ENCODE data around the gene SEC11A.
"Not testable (repeated sequence)": the region's sequence is repeated elsewhere in the genome, so short reads cannot be mapped to it uniquely, and the experiment has no call there.

DNA sequence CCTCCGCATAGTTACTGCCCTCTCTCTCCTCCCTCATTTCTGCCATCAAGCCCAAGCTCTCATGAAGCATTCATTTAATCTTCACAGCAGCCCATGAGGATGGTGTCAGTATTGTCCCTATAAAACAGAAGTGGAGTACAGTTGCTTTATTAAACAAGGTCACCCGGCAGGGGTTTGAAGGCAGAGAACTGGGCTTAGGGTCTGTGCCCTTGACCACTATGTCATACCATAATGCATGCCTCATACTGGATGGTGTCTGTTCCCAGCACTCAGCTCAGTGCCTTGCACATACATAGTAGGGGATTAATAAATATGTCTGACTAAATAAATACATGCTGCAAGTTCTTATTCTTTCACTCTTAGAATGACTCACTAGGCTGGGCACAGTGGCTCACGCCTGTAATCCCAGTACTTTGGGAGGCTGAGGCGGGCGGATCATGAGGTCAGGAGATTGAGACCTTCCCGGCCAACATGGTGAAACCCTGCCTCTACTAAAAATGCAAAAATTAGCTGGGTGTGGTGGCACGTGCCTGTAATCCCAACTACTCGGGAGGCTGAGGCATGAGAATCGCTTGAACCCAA lies 19.6 kb upstream of the SEC11A start:
- TF ChIP-seq, protein P1, sequence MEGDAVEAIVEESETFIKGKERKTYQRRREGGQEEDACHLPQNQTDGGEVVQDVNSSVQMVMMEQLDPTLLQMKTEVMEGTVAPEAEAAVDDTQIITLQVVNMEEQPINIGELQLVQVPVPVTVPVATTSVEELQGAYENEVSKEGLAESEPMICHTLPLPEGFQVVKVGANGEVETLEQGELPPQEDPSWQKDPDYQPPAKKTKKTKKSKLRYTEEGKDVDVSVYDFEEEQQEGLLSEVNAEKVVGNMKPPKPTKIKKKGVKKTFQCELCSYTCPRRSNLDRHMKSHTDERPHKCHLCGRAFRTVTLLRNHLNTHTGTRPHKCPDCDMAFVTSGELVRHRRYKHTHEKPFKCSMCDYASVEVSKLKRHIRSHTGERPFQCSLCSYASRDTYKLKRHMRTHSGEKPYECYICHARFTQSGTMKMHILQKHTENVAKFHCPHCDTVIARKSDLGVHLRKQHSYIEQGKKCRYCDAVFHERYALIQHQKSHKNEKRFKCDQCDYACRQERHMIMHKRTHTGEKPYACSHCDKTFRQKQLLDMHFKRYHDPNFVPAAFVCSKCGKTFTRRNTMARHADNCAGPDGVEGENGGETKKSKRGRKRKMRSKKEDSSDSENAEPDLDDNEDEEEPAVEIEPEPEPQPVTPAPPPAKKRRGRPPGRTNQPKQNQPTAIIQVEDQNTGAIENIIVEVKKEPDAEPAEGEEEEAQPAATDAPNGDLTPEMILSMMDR (IDR thresholded peaks at IDR 0.05; ENCODE audit: poor library complexity): not testable (repeated sequence)
- not testable (repeated sequence) for TF ChIP-seq EZH2phosphoT487 (IDR thresholded peaks at IDR 0.05; ENCODE audit: low read depth, severe bottlenecking, unreplicated experiment)

Measured in hepatocyte (in vitro differentiated cells).